Measurements from ENCODE around the gene SCAPER.

SCAPER gene, protein sequence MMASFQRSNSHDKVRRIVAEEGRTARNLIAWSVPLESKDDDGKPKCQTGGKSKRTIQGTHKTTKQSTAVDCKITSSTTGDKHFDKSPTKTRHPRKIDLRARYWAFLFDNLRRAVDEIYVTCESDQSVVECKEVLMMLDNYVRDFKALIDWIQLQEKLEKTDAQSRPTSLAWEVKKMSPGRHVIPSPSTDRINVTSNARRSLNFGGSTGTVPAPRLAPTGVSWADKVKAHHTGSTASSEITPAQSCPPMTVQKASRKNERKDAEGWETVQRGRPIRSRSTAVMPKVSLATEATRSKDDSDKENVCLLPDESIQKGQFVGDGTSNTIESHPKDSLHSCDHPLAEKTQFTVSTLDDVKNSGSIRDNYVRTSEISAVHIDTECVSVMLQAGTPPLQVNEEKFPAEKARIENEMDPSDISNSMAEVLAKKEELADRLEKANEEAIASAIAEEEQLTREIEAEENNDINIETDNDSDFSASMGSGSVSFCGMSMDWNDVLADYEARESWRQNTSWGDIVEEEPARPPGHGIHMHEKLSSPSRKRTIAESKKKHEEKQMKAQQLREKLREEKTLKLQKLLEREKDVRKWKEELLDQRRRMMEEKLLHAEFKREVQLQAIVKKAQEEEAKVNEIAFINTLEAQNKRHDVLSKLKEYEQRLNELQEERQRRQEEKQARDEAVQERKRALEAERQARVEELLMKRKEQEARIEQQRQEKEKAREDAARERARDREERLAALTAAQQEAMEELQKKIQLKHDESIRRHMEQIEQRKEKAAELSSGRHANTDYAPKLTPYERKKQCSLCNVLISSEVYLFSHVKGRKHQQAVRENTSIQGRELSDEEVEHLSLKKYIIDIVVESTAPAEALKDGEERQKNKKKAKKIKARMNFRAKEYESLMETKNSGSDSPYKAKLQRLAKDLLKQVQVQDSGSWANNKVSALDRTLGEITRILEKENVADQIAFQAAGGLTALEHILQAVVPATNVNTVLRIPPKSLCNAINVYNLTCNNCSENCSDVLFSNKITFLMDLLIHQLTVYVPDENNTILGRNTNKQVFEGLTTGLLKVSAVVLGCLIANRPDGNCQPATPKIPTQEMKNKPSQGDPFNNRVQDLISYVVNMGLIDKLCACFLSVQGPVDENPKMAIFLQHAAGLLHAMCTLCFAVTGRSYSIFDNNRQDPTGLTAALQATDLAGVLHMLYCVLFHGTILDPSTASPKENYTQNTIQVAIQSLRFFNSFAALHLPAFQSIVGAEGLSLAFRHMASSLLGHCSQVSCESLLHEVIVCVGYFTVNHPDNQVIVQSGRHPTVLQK (N-terminal part only)

DNA sequence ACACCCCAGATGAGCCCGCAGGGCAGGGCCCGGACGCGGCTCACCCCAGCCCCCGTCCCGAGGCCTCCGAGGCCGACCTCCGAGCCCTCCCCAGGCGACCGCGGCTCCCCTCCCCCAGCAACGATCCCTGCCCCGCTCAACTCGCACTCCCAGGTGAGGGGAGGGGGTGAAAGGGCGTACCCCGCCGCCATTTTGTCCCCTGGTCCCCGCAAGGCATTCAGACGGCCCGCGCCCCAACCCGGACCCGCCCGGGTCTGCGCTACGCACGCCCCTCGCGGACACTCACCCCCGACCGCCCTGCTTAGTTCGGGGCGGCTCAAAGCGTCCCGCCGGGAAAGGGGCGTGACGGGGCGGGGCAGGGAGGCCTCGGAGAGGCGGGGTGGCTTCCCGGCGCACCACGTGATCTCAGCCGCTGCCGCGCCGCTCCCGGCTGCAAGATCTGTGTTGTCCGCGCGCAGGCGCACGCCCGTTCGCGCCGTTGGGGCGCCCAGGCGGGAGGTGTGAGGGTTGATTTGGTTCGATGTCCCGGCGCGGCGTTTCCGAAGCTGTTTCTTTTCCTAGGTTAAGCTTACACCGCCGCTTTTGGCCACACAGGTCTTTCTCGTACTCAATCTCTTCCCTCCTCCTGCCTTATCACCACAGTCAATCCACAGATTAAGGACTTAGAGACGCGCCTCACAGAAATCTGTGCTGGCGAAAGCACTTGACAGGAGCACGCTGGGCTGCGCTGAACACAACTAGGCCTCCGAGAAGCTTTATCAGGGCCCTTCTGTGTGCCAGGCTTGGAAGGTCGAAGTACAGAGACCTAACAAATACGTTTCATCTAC is at the start of gene SCAPER:
Gene SCAPER, minus strand, starts transcription at position 328 of the 827 bp plus-strand sequence. CDS start 21,523 bp downstream, outside the sequence.
- no peak for TF ChIP-seq POLR2A (IDR thresholded peaks at IDR 0.05; ENCODE audit: low read length)
- no peak for TF ChIP-seq GATA1 (IDR thresholded peaks at IDR 0.05; ENCODE audit: low read depth, low read length)
- peak; percentile 79 to 81 for DNase-seq

DNA sequence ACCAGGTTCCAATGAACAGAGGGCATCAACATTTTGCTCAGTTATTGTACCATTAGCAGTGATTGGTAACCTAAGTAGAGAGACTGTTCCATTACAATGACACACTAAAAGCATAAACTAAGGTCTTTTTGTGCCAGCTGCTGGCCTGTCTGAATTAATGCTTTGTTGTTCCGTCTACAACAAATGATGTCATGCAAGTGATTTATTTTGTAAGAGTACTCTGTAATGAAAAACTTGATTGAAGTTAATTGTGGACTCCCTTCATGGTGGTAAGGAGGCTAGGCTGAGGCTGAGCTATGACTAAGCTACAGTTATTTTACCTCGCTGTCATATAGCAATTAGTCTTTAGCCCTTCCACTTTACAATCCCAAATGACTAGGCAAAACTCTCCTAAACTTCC is 49.6 kb upstream of the SCAPER start:
- TF ChIP-seq POLR2A (IDR thresholded peaks at IDR 0.05; ENCODE audit: low read length) (no peak), GATA1 (IDR thresholded peaks at IDR 0.05; ENCODE audit: low read depth, low read length) (no peak)
- no peak for DNase-seq

DNA sequence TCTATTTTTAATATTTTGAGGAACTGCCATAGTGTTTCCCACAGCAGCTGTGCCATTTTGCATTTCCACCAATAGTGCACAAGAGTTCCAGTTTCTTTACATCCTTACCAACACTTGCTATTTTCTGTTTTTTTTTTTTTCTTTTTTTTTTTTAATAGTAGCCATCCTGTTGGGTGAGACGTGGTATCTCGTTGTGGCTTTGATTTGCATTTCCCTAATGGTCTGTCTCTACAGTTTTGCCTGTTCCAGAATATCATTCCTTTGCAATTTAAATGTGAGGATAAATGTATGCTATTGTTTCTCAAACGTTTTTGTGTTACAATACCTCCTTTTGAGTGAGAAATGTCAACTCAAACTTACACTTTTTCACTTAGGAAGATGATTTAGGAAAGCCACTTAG is 48.8 kb upstream of the SCAPER start:
- DNase-seq = no peak
- TF ChIP-seq GATA1 (IDR thresholded peaks at IDR 0.05; ENCODE audit: low read depth, low read length) (no peak), POLR2A (IDR thresholded peaks at IDR 0.05; ENCODE audit: low read length) (no peak)

DNA sequence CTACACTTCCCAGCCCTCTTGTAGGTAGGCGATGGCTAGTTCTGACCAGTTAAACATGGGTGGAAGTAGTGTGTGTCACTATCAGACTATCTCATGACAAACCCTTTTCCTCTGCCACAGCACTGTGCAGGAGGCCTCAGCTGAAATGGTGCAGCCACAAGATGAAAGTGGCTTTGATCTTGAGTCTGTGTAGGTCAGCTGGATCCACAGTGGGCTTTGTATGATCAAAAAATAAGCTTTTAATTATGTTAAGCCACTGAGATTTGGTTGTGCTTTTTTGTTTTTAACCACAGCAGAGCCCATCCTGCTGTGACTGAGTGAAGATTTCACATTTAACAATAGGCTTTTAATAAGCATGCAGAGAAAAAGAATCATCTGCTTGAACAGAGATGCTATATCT is 46.1 kb upstream of the SCAPER start:
- DNase-seq = peak in 1 of 2 experiments; percentile 8
- TF ChIP-seq GATA1 (IDR thresholded peaks at IDR 0.05; ENCODE audit: low read depth, low read length) = no peak
- no peak for TF ChIP-seq POLR2A (IDR thresholded peaks at IDR 0.05; ENCODE audit: low read length)

DNA sequence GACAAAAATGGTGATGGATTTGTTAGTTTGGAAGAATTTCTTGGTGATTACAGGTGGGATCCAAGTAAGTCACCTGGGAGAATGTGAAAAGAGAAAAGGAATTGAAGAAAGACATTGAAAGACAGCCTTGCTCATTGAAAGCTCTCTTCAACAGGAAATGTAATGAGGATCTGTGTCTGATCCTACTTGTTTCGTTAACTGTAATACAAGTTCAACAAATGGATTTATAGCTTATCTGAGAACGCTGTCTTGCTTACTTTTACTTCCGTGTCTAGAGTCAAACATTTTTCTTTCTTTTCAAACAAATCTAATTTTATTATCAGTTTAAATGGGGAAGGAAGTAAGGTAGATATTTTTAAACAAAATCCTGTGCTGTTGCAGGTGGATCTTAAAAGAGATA is 42.3 kb upstream of the SCAPER start:
- TF ChIP-seq POLR2A (IDR thresholded peaks at IDR 0.05; ENCODE audit: low read length) (no peak), GATA1 (IDR thresholded peaks at IDR 0.05; ENCODE audit: low read depth, low read length) (no peak)
- no peak for DNase-seq

DNA sequence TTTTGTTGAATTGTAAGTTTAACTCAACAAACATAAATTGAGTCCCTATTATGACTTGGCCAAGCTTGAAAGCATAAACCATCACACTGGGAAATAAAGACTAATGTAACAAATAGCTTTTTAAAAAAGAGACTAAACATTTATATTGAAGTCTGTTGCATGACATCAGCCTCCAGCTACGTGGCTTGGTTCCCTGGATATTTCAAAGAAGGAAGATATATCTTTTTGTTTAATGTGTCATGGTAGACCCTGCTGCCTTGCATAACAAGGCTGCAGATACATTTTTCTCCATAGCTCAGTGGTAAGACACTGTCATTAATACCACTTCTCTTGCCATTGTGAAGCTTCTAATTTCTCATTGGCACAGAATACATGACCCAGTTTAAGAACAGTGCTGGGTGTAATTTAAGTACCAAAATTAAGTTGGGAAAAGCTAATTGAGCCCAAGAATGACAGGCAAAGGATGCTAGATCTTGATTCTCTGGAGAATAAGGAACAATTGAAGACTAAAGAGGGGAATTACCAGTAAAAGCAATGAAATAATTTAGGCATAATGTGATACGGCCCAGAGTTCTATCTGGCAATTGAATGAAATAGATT is 40.5 kb upstream of the SCAPER start:
- DNase-seq = no peak

DNA sequence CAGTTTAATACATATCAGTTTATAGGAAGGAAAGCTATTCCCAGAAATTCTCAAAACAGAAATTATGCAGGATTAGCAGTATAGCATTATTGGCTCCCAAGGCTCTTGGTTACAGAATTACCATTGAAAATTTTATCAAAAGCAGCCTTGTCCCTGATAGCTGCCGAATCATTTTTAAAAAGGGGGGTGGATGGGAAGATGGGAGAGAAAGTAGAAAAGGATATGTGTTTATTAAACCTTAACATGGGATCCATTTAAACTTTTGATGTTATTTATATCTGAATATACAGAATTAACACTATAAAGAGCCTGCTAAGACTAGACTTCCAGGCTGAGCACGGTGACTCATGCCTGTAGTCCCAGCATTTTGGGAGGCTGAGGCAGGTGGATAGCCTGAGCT is 37.2 kb upstream of the SCAPER start:
- no peak for DNase-seq
- TF ChIP-seq POLR2A (IDR thresholded peaks at IDR 0.05; ENCODE audit: low read length) (no peak), GATA1 (IDR thresholded peaks at IDR 0.05; ENCODE audit: low read depth, low read length) (no peak)

More for the DNA sequence above, 40.5 kb upstream of the SCAPER start:
- TF ChIP-seq POLR2A (IDR thresholded peaks at IDR 0.05; ENCODE audit: low read length) (no peak), GATA1 (IDR thresholded peaks at IDR 0.05; ENCODE audit: low read depth, low read length) (no peak)

DNA sequence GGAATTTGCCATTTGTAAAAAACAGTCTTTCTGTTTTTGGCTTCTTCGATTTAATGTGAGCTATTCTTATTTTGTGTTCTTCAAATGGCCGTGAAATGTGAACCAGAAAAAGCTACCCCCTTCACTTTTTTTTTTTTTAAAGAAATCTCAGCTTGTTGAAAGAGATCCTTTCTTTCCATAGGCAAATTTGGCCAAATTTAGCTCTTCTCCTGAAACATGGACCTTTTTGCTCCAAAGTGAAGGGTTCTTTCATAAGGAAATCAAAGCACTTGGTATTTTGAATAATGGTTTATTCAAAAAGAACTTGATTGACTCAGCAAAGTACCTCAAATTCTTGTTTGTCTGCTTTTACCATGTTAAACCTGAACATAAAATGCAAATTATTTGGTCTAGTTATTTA is 36.5 kb upstream of the SCAPER start:
- DNase-seq = no peak
- TF ChIP-seq GATA1 (IDR thresholded peaks at IDR 0.05; ENCODE audit: low read depth, low read length) (no peak), POLR2A (IDR thresholded peaks at IDR 0.05; ENCODE audit: low read length) (no peak)

DNA sequence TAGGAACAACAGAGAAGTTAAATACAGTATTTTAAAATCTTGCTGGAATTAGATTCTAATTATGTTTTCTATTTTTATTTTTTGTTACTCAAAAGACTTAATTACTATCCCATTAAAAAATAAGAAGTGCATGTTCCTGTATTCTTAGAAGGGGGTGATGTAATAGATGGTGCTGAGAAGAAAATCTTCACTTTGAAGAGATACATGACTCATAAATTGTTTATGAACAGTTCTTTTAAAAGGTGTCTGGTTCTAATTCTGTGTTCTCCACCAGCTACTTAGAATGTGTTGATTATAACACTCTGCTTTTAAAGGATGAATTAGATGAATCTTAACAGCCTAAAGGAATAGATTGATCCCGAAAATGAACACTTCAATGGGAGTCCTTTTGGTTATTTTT is 34.6 kb upstream of the SCAPER start:
- DNase-seq = peak in 1 of 2 experiments; percentile 9
- no peak for TF ChIP-seq GATA1 (IDR thresholded peaks at IDR 0.05; ENCODE audit: low read depth, low read length)
- TF ChIP-seq POLR2A (IDR thresholded peaks at IDR 0.05; ENCODE audit: low read length) = no peak

DNA sequence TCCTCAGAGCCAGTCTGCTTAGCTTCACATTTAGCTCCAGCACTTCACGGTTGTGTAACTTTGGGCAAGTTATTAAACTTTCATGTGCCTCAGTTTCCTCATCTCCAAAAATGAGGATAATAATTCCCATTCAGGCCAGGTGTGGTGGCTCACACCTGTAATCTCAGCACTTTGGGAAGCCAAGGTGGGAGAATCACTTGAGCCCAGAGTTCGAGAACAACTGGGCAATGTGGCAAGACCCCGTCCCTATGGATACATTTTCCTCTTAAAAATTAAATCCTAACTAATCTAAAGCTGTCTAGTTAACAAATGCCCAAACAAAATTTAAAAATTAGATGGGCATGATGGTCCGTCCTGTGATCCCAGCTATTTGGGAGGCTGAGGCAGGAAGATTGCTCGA is 33.6 kb upstream of the SCAPER start:
- no peak for DNase-seq
- TF ChIP-seq GATA1 (IDR thresholded peaks at IDR 0.05; ENCODE audit: low read depth, low read length) = no peak
- TF ChIP-seq POLR2A (IDR thresholded peaks at IDR 0.05; ENCODE audit: low read length) = no peak

DNA sequence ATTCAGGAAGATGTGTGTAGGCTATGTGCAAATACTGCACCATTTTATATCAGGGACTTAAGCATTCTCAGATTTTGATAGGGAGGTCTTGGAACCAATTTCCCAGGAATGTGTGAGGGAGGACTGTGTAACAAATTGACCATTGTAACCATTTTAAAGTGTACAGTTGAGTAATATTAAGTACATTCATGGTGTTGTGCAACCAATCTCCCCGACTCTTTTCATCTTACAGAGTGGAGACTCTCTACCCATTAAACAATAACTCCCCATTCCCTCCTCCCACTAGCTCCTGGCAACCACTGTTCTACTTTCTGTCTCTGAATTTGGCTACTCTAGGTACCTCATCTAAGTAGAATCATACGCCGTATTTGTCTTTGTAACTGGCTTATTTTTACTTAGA is 31.5 kb upstream of the SCAPER start:
- DNase-seq = no peak
- TF ChIP-seq POLR2A (IDR thresholded peaks at IDR 0.05; ENCODE audit: low read length) = no peak
- no peak for TF ChIP-seq GATA1 (IDR thresholded peaks at IDR 0.05; ENCODE audit: low read depth, low read length)

DNA sequence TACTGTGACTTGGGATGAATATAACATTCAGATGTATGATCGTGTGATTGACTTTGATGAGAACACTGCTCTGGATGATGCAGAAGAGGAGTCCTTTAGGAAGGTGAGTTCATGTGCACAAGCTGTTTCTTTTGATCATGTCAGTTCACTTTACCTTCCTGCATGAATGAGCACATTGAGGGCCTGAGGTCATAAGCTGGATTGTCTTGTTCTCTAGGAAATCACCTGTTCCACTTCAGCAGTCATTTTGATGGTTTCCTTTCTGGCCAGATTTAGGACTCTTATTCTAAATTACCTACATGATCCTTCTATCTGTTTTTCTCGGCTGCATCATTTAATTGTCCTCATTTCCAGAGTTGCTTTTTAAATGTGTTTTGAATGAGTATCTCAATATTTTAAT is 30.5 kb upstream of the SCAPER start:
- TF ChIP-seq POLR2A (IDR thresholded peaks at IDR 0.05; ENCODE audit: low read length) = no peak
- DNase-seq = no peak
